SK-N-SH (cell line): ENCODE measurements around the gene WIF1. TPM values are rescaled to one million over a fixed set of nuclear protein-coding genes. Genes with fewer than 3 reads are reported as not detected.

Experiments
- CTCF ChIA-PET: fragments of 300-600, 350-600 bp; formaldehyde crosslinking; extraction: SDS; loops from one replicate; lab custom pipeline; 2021; lab: Yijun Ruan, JAX
- POLR2A ChIA-PET: fragments of 350-600 bp; sonication (Branson Sonifier 250); formaldehyde crosslinking; extraction: SDS; loops from one replicate; lab custom pipeline; 2020; ENCODE audit warnings: antibody characterized with exemption, inconsistent platforms; lab: Yijun Ruan, JAX
- DNase-seq: peaks from one replicate; pipeline ENCODE4 v3.0.0; 2012
- H2AFZ ChIP-seq: fragments of 200-600 bp; sonication (generic); 2 replicates; pipeline ENCODE4 v1.8.1; 2016; ENCODE audit warnings: antibody characterized with exemption, mild to moderate bottlenecking, low read depth
- H3F3A ChIP-seq: fragments of 200-600 bp; sonication (generic); replicated peaks from 2 replicates; pipeline ENCODE3; 2016; ENCODE audit warnings: antibody characterized with exemption, mild to moderate bottlenecking; ENCODE audit not compliant: insufficient read depth
- H3K27ac ChIP-seq, 2 experiments: fragments of 200-500 bp in 1 of 2; fragments of 200-600 bp in 1 of 2; sonication (Bioruptor generic) in 1 of 2; sonication (generic), shearing (Covaris generic) in 1 of 2; 2 replicates each; pipeline versions ENCODE4 v1.5.1 to v1.6.1; 2014 to 2016; ENCODE audit warnings: low read depth in 2 of 2, inconsistent platforms in 1 of 2, low read length in 1 of 2, mild to moderate bottlenecking in 1 of 2, mixed read lengths in 1 of 2
- H3K27me3 ChIP-seq: fragments of 200-600 bp; sonication (generic), shearing (Covaris generic); 2 replicates; pipeline ENCODE4 v1.6.1; 2016; ENCODE audit warnings: mixed run types; ENCODE audit not compliant: insufficient read depth
- H3K36me3 ChIP-seq, 2 experiments: fragments of 200-500 bp in 1 of 2; fragments of 200-600 bp in 1 of 2; sonication (Bioruptor generic) in 1 of 2; sonication (generic) in 1 of 2; replicated peaks in 1 of 2; 2 replicates each; pipeline versions ENCODE3 to v1.5.1; 2014 to 2016; ENCODE audit warnings: low read length in 1 of 2, mild to moderate bottlenecking in 1 of 2; ENCODE audit not compliant: insufficient read depth in 2 of 2, control insufficient read depth in 1 of 2
- H3K4me1 ChIP-seq, 2 experiments: fragments of 200-500 bp in 1 of 2; fragments of 200-600 bp in 1 of 2; sonication (Bioruptor generic) in 1 of 2; sonication (generic), shearing (Covaris generic) in 1 of 2; 2 replicates each; pipeline versions ENCODE4 v1.5.1 to v1.6.1; 2014 to 2016; ENCODE audit warnings: low read depth in 1 of 2, low read length in 1 of 2, mixed run types in 1 of 2; ENCODE audit not compliant: insufficient read depth in 2 of 2, control insufficient read depth in 1 of 2
- H3K4me2 ChIP-seq: fragments of 200-600 bp; sonication (generic), shearing (Covaris generic); 2 replicates; pipeline ENCODE4 v1.6.1; 2017; ENCODE audit warnings: mixed run types
- H3K4me3 ChIP-seq, 2 experiments: fragments of 200-500 bp in 1 of 2; fragments of 200-600 bp in 1 of 2; sonication (Bioruptor generic) in 1 of 2; sonication (generic), shearing (Covaris generic) in 1 of 2; 2 replicates each; pipeline versions ENCODE4 v1.5.1 to v1.8.1; 2014 to 2016; ENCODE audit warnings: low read depth in 2 of 2, inconsistent platforms in 1 of 2, low read length in 1 of 2, mild to moderate bottlenecking in 1 of 2, mixed read lengths in 1 of 2, moderate library complexity in 1 of 2
- H3K79me2 ChIP-seq: fragments of 200-600 bp; sonication (generic); 2 replicates; pipeline ENCODE4 v1.8.1; 2017; ENCODE audit warnings: mild to moderate bottlenecking; ENCODE audit not compliant: insufficient read depth
- H3K9ac ChIP-seq: fragments of 200-600 bp; sonication (generic); 2 replicates; pipeline ENCODE4 v1.6.1; 2017; ENCODE audit warnings: mixed run types
- H3K9me2 ChIP-seq: fragments of 200-600 bp; sonication (generic); 2 replicates; pipeline ENCODE4 v1.6.1; 2017; ENCODE audit warnings: mixed run types
- H3K9me3 ChIP-seq: fragments of 200-600 bp; sonication (generic); 2 replicates; pipeline ENCODE4 v1.6.1; 2017; ENCODE audit warnings: mixed run types, mild to moderate bottlenecking, moderate library complexity
- H4K20me1 ChIP-seq: fragments of 200-600 bp; sonication (generic); 2 replicates; pipeline ENCODE4 v1.6.1; 2017; ENCODE audit warnings: mild to moderate bottlenecking, mixed run types; ENCODE audit not compliant: insufficient read depth
- CTCF ChIP-seq: fragments of 200-600 bp; sonication (generic); IDR thresholded peaks from 2 replicates; pipeline ENCODE4 v1.6.1; 2017; ENCODE audit warnings: antibody characterized with exemption, mild to moderate bottlenecking, moderate library complexity
- EZH2phosphoT487 ChIP-seq: fragments of 200-600 bp; sonication (generic); IDR thresholded peaks from 2 replicates; pipeline ENCODE4 v1.6.1; 2017; ENCODE audit warnings: low read depth, mixed run types, mild to moderate bottlenecking, antibody characterized with exemption, moderate library complexity, borderline replicate concordance
- FOXJ3 ChIP-seq: sonication (generic); formaldehyde crosslinking; IDR thresholded peaks from 2 replicates; pipeline ENCODE4 v1.5.1; 2020; ENCODE audit warnings: mild to moderate bottlenecking, missing genetic modification reagents
- GABPA ChIP-seq: IDR thresholded peaks from 2 replicates; pipeline ENCODE4 v1.4.0; 2012; ENCODE audit warnings: low read depth, mild to moderate bottlenecking
- NRF1 ChIP-seq: IDR thresholded peaks from 2 replicates; pipeline ENCODE4 v1.6.1; 2012; ENCODE audit warnings: low read depth, mild to moderate bottlenecking, low read length
- PBX3 ChIP-seq: IDR thresholded peaks from 2 replicates; pipeline ENCODE4; 2012
- RCOR1 ChIP-seq: fragments of 150-350 bp; IDR thresholded peaks from 2 replicates; pipeline ENCODE4 v1.6.1; 2017; ENCODE audit warnings: antibody characterized with exemption, low read length
- RFX5 ChIP-seq: IDR thresholded peaks from 2 replicates; pipeline ENCODE4 v1.6.1; 2012; ENCODE audit warnings: mild to moderate bottlenecking, improper control_type of control experiment, low read length
- RXRA ChIP-seq: IDR thresholded peaks from 2 replicates; pipeline ENCODE4 v1.4.0; 2012; ENCODE audit warnings: low read depth, mild to moderate bottlenecking, borderline replicate concordance
- SMC3 ChIP-seq: IDR thresholded peaks from 2 replicates; pipeline ENCODE4 v1.6.1; 2012; ENCODE audit warnings: low read depth, low read length, improper control_type of control experiment
- TCF12 ChIP-seq: IDR thresholded peaks from 2 replicates; pipeline ENCODE4 v1.4.0; 2012
- TEAD4 ChIP-seq: IDR thresholded peaks from 2 replicates; pipeline ENCODE4 v1.4.0; 2012; ENCODE audit warnings: mild to moderate bottlenecking, borderline replicate concordance; ENCODE audit not compliant: insufficient read depth
- USF2 ChIP-seq: fragments of 150-350 bp; IDR thresholded peaks from 2 replicates; pipeline ENCODE4 v1.6.1; 2017; ENCODE audit warnings: antibody characterized with exemption, low read length, low read depth, borderline replicate concordance
- YY1 ChIP-seq: IDR thresholded peaks from 2 replicates; pipeline ENCODE4 v1.4.0; 2012; ENCODE audit warnings: low read depth, mild to moderate bottlenecking
- ZBTB33 ChIP-seq: IDR thresholded peaks from 2 replicates; pipeline ENCODE4 v1.4.0; 2012; ENCODE audit warnings: low read depth, borderline replicate concordance
- WGBS: methylation state at CpG from one replicate; pipeline ENCODE4 v1.1.6; 2017; ENCODE audit warnings: low lambda C conversion rate; 5-methylcytosine and 5-hydroxymethylcytosine counted together
- polyA plus RNA-seq, 3 experiments: library from polyadenylated mRNA; depleted of rRNA; stranded (reverse); fragments of >200 nt; gene quantifications; 2 replicates each; pipeline ENCODE4 v1.2.3, GENCODE V29; 2012
- TF ChIP-seq, protein P1 (sequence below): IDR thresholded peaks from 2 replicates; pipeline ENCODE4 v1.6.1; 2012; ENCODE audit warnings: mild to moderate bottlenecking, low read depth, low read length, moderate library complexity
- TF ChIP-seq, protein P2 (sequence below): IDR thresholded peaks from 2 replicates; pipeline ENCODE4 v1.4.0; 2012; ENCODE audit warnings: low read depth

WIF1 gene
- polyA plus RNA-seq, 1 of the 3 experiments (the other 2 are of a cell fraction), result not detected

DNA sequence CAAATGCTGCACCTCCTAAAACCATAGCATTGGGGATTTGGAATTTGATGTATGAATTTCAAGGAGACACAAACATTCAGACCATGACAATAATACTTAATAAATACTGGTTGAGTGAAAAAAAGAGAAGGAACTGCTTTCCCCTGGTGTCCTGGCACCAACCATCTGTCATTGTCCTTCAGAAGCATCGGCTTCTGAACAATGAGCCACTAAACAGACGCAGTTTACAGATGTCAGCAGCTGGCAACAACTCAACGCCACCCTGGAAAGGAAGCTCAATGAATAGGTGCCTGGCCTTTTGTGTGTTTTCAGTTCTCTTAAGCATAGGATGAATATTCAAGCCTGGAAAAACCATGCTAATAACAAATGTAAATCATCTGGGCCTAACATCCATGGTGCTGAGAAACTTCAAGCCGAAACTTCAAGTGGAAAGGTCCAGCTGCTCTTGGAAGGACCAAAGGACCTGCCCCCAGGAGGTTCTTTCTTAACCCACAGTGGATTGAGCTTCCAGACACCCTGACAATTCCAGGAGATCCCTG, 101.3 kb downstream of the WIF1 start:
- H4K20me1 ChIP-seq, result no peaks in the 10 kb centered on the region
- no peaks in the 10 kb centered on the region for H3K36me3 ChIP-seq
- H3K9me2 ChIP-seq, result no peaks in the 10 kb centered on the region
- no peaks in the 10 kb centered on the region for H3K9me3 ChIP-seq
- TF ChIP-seq RXRA (no peak), GABPA (no peak), FOXJ3 (no peak), YY1 (no peak), CTCF (no peak), SMC3 (no peak), NRF1 (no peak)
- ChIA-PET CTCF (no interaction called here), POLR2A (no interaction called here)
- no peak overlapping the region for H3K4me2 ChIP-seq
- no peaks in the 10 kb centered on the region for H3K4me1 ChIP-seq
- DNase-seq, result no peak
- no peak overlapping the region for H3K9ac ChIP-seq
- H3F3A ChIP-seq, result no peaks in the 10 kb centered on the region
- peaks cover 6% of the 10 kb centered on the region; the same call in 1 of the 2 replicates for H3K27me3 ChIP-seq
- WGBS, result 0% methylated on average over 4 of the region's 4 CpGs
- H2AFZ ChIP-seq, result no peak overlapping the region
- no peak overlapping the region for H3K27ac ChIP-seq
- no peaks in the 10 kb centered on the region for H3K79me2 ChIP-seq
- H3K4me3 ChIP-seq, result no peak overlapping the region

DNA sequence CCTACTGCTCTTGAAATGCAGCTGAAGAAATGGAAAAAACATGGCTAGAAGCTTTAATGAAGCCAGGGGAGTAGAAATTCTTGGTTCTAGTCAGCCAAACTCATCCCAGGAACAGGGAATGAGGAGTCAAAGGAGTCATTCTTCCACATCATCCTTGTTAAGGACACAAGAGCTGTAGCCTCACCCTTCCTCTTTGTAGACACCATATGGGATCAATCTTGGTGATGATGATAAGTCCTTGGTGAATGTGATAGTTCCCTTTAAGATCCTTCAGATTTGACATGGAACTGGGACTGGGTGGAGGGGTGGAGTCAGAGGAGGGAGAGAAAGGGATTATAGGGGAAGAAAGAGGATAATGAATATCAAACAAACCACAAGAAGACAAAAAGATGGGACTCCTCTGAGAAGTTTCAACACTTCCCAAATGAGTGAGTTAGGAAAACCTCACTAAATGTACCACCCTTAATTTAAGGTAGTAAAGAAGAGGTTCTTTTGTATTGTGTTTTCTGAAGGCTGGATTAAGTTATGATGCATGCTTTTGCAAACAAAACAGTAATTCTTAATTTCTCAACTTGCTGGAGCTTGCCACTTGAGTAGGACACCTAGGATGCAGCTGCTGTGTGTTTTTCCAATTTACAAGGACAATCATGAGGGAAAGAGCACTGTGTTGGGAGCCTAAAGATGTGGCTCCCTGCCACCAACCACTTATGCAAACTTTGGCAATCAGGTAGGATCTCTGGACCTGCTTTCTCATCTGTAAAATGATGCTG, 104.0 kb downstream of the WIF1 start:
- H3K36me3 ChIP-seq, result no peaks in the 10 kb centered on the region
- H3K4me2 ChIP-seq, result no peak overlapping the region
- CTCF ChIA-PET, result no interaction called here
- TF ChIP-seq EZH2phosphoT487, result no peak
- TF ChIP-seq TCF12, result no peak
- TF ChIP-seq TEAD4, result no peak
- TF ChIP-seq RCOR1, result no peak
- no peak for TF ChIP-seq ZBTB33
- TF ChIP-seq FOXJ3, result no peak
- TF ChIP-seq, protein P1, sequence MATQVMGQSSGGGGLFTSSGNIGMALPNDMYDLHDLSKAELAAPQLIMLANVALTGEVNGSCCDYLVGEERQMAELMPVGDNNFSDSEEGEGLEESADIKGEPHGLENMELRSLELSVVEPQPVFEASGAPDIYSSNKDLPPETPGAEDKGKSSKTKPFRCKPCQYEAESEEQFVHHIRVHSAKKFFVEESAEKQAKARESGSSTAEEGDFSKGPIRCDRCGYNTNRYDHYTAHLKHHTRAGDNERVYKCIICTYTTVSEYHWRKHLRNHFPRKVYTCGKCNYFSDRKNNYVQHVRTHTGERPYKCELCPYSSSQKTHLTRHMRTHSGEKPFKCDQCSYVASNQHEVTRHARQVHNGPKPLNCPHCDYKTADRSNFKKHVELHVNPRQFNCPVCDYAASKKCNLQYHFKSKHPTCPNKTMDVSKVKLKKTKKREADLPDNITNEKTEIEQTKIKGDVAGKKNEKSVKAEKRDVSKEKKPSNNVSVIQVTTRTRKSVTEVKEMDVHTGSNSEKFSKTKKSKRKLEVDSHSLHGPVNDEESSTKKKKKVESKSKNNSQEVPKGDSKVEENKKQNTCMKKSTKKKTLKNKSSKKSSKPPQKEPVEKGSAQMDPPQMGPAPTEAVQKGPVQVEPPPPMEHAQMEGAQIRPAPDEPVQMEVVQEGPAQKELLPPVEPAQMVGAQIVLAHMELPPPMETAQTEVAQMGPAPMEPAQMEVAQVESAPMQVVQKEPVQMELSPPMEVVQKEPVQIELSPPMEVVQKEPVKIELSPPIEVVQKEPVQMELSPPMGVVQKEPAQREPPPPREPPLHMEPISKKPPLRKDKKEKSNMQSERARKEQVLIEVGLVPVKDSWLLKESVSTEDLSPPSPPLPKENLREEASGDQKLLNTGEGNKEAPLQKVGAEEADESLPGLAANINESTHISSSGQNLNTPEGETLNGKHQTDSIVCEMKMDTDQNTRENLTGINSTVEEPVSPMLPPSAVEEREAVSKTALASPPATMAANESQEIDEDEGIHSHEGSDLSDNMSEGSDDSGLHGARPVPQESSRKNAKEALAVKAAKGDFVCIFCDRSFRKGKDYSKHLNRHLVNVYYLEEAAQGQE, result no peak
- TF ChIP-seq USF2, result no peak
- TF ChIP-seq NRF1, result no peak
- TF ChIP-seq YY1, result no peak
- no peak for TF ChIP-seq PBX3
- TF ChIP-seq, protein P2, sequence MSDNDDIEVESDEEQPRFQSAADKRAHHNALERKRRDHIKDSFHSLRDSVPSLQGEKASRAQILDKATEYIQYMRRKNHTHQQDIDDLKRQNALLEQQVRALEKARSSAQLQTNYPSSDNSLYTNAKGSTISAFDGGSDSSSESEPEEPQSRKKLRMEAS, result no peak
- no peak for TF ChIP-seq RFX5

More for the DNA sequence above, 104.0 kb downstream of the WIF1 start:
- no peak for DNase-seq
- no peak overlapping the region for H3K9ac ChIP-seq
- H4K20me1 ChIP-seq, result no peaks in the 10 kb centered on the region
- H3K79me2 ChIP-seq, result no peaks in the 10 kb centered on the region
- H3K9me2 ChIP-seq, result no peaks in the 10 kb centered on the region
- H2AFZ ChIP-seq, result no peak overlapping the region
- no peak overlapping the region for H3K4me3 ChIP-seq
- no peaks in the 10 kb centered on the region; the same call in 1 of the 2 replicates for H3K27me3 ChIP-seq
- no peaks in the 10 kb centered on the region for H3K4me1 ChIP-seq
- H3K27ac ChIP-seq, result no peak overlapping the region
- POLR2A ChIA-PET, result no interaction called here
- no peaks in the 10 kb centered on the region for H3F3A ChIP-seq
- H3K9me3 ChIP-seq, result no peaks in the 10 kb centered on the region
